H1 (cell line): ENCODE results near the gene PLEKHN1. TPM values are rescaled to one million over a fixed set of nuclear protein-coding genes. Genes with fewer than 3 reads are reported as not detected.

Experiments used
- CTCF ChIA-PET: fragments of 300-600 bp; sonication (Branson Sonifier 250); formaldehyde crosslinking; loops from one replicate; lab custom pipeline; 2021; ENCODE audit not compliant: partially characterized antibody; lab: Charles Lee
- POLR2A ChIA-PET: fragments of 300-600 bp; sonication (Branson Sonifier 250); formaldehyde crosslinking; loops from one replicate; lab custom pipeline; 2021; ENCODE audit warnings: inconsistent platforms; ENCODE audit not compliant: partially characterized antibody; lab: Charles Lee
- DNase-seq, 2 experiments: peaks; one replicate each; pipeline versions ENCODE4 v3.0.0 to v3.0.0-alpha.2; 2010 to 2022; ENCODE audit warnings: low spot score in 2 of 2, low read depth in 1 of 2, mixed read lengths in 1 of 2
- FAIRE-seq: peaks from 2 replicates; lab custom pipeline; 2011; peaks lifted over from hg19 to GRCh38; lab: Jason Lieb, UNC
- H2AFZ ChIP-seq: 2 replicates; pipeline ENCODE4 v1.8.1; 2012; ENCODE audit warnings: low read length, inconsistent platforms
- H2AK5ac ChIP-seq: 2 replicates; pipeline ENCODE4 v1.6.1; 2013; ENCODE audit warnings: low read depth, low read length
- H2BK120ac ChIP-seq: replicated peaks from 2 replicates; pipeline ENCODE3; 2013; ENCODE audit warnings: low read depth, low read length, inconsistent platforms
- H2BK12ac ChIP-seq: 2 replicates; pipeline ENCODE4 v1.6.1; 2013; ENCODE audit warnings: low read depth, low read length
- H2BK15ac ChIP-seq: 2 replicates; pipeline ENCODE4 v1.6.1; 2013; ENCODE audit warnings: low read length
- H2BK20ac ChIP-seq: 2 replicates; pipeline ENCODE4 v1.6.1; 2013; ENCODE audit warnings: low read length
- H2BK5ac ChIP-seq: 2 replicates; pipeline ENCODE4 v1.6.1; 2013; ENCODE audit warnings: low read depth, low read length
- H3K14ac ChIP-seq: 2 replicates; pipeline ENCODE4 v1.6.1; 2013; ENCODE audit warnings: inconsistent platforms; ENCODE audit not compliant: insufficient read length
- H3K18ac ChIP-seq: 2 replicates; pipeline ENCODE4 v1.6.1; 2013; ENCODE audit warnings: low read length; ENCODE audit errors: extremely low read depth
- H3K23ac ChIP-seq: 2 replicates; pipeline ENCODE4 v1.6.1; 2013; ENCODE audit warnings: inconsistent platforms; ENCODE audit not compliant: insufficient read length
- H3K23me2 ChIP-seq: 2 replicates; pipeline ENCODE4 v1.6.1; 2013; ENCODE audit warnings: low read depth, low read length
- H3K27ac ChIP-seq: 2 replicates; pipeline ENCODE4 v1.6.1; 2011; ENCODE audit warnings: low read depth, low read length, inconsistent platforms
- H3K27me3 ChIP-seq, 4 experiments: replicated peaks in 1 of 4; 1 replicate in 1 of 4; 2 replicates in 3 of 4; pipeline versions ENCODE4 v1.6.1 to v1.8.1; 2011 to 2013; ENCODE audit warnings: low read length in 3 of 4, mild to moderate bottlenecking in 3 of 4, inconsistent platforms in 2 of 4, mixed read lengths in 2 of 4, moderate library complexity in 1 of 4; ENCODE audit not compliant: control insufficient read depth in 3 of 4, insufficient read depth in 3 of 4; ENCODE audit errors: extremely low read depth in 1 of 4
- H3K36me3 ChIP-seq, 4 experiments: 2 replicates each; pipeline versions ENCODE4 v1.6.1 to v1.8.1; 2011 to 2013; ENCODE audit warnings: mild to moderate bottlenecking in 4 of 4, low read length in 3 of 4, moderate library complexity in 2 of 4, control low read depth in 1 of 4, inconsistent platforms in 1 of 4; ENCODE audit not compliant: insufficient read depth in 4 of 4, control insufficient read depth in 2 of 4
- H3K4ac ChIP-seq: replicated peaks from 2 replicates; pipeline ENCODE3; 2013; ENCODE audit warnings: low read length, low read depth, mixed read lengths, inconsistent platforms; ENCODE audit not compliant: insufficient read length
- H3K4me1 ChIP-seq, 4 experiments: replicated peaks in 1 of 4; 1 replicate in 1 of 4; 2 replicates in 3 of 4; pipeline versions ENCODE4 v1.6.1 to v1.8.1; 2011 to 2013; ENCODE audit warnings: low read length in 3 of 4, inconsistent platforms in 2 of 4, mixed read lengths in 1 of 4; ENCODE audit not compliant: insufficient read depth in 4 of 4, control insufficient read depth in 3 of 4
- H3K4me2 ChIP-seq, 2 experiments: 2 replicates each; pipeline versions ENCODE4 v1.6.1 to v1.8.1; 2011 to 2013; ENCODE audit warnings: low read depth in 2 of 2, low read length in 2 of 2, control low read depth in 1 of 2, inconsistent platforms in 1 of 2, mild to moderate bottlenecking in 1 of 2; ENCODE audit not compliant: insufficient read depth in 1 of 2
- H3K4me3 ChIP-seq, 4 experiments: fragments of 200-600, 300-600 bp in 1 of 4; sonication (generic), shearing (Covaris generic), sonication (Bioruptor Twin) in 1 of 4; 2 replicates each; pipeline versions ENCODE4 v1.5.1 to v1.8.1; 2011 to 2016; ENCODE audit warnings: low read length in 4 of 4, low read depth in 3 of 4, control low read depth in 2 of 4, inconsistent platforms in 2 of 4, mild to moderate bottlenecking in 2 of 4, mixed read lengths in 1 of 4, moderate library complexity in 1 of 4; ENCODE audit not compliant: insufficient read depth in 2 of 4; ENCODE audit errors: extremely low read depth in 1 of 4
- H3K56ac ChIP-seq: replicated peaks from 2 replicates; pipeline ENCODE3; 2013; ENCODE audit warnings: low read depth, mild to moderate bottlenecking, mixed read lengths, low read length, inconsistent platforms; ENCODE audit not compliant: insufficient read length
- H3K79me1 ChIP-seq: 2 replicates; pipeline ENCODE4 v1.6.1; 2013; ENCODE audit warnings: low read depth, low read length, control low read depth
- H3K79me2 ChIP-seq, 2 experiments: 2 replicates each; pipeline versions ENCODE4 v1.6.1 to v1.8.1; 2012 to 2013; ENCODE audit warnings: low read length in 2 of 2, mild to moderate bottlenecking in 2 of 2, inconsistent platforms in 1 of 2; ENCODE audit not compliant: insufficient read depth in 2 of 2, control insufficient read depth in 1 of 2
- H3K9ac ChIP-seq, 4 experiments: replicated peaks in 1 of 4; 1 replicate in 1 of 4; 2 replicates in 3 of 4; pipeline versions ENCODE4 v1.6.1 to v1.8.1; 2011 to 2013; ENCODE audit warnings: low read depth in 3 of 4, low read length in 3 of 4, control low read depth in 2 of 4, mild to moderate bottlenecking in 2 of 4, moderate library complexity in 2 of 4, inconsistent platforms in 1 of 4; ENCODE audit errors: extremely low read depth in 1 of 4
- H3K9me3 ChIP-seq, 2 experiments: 2 replicates each; pipeline versions ENCODE4 v1.6.1 to v1.8.1; 2012 to 2013; ENCODE audit warnings: mild to moderate bottlenecking in 2 of 2, moderate library complexity in 2 of 2, control low read depth in 1 of 2, inconsistent platforms in 1 of 2, low read depth in 1 of 2, low read length in 1 of 2, mixed read lengths in 1 of 2; ENCODE audit not compliant: insufficient read depth in 2 of 2
- H4K20me1 ChIP-seq, 2 experiments: replicated peaks in 1 of 2; 2 replicates each; pipeline versions ENCODE3 to v1.8.1; 2011 to 2013; ENCODE audit warnings: inconsistent platforms in 2 of 2, low read length in 2 of 2, mild to moderate bottlenecking in 1 of 2; ENCODE audit not compliant: insufficient read depth in 2 of 2, control insufficient read depth in 1 of 2
- H4K5ac ChIP-seq: 2 replicates; pipeline ENCODE4 v1.6.1; 2013; ENCODE audit warnings: low read length, low read depth, mixed read lengths, inconsistent platforms; ENCODE audit not compliant: insufficient read length
- H4K8ac ChIP-seq: 2 replicates; pipeline ENCODE4 v1.8.0; 2013; ENCODE audit warnings: mild to moderate bottlenecking, moderate library complexity, low read length, inconsistent platforms; ENCODE audit not compliant: insufficient read depth; ENCODE audit errors: extremely low read depth
- H4K91ac ChIP-seq: replicated peaks from 2 replicates; pipeline ENCODE3; 2013; ENCODE audit warnings: low read length, mixed read lengths, inconsistent platforms; ENCODE audit not compliant: insufficient read length
- POU5F1 ChIP-seq: IDR thresholded peaks from 2 replicates; pipeline ENCODE4 v1.6.1; 2011; ENCODE audit warnings: low read depth, mild to moderate bottlenecking, low read length, moderate library complexity
- TAF1 ChIP-seq: IDR thresholded peaks from 2 replicates; pipeline ENCODE4 v1.6.1; 2011; ENCODE audit warnings: mild to moderate bottlenecking, low read depth, low read length
- YY1 ChIP-seq: IDR thresholded peaks from 2 replicates; pipeline ENCODE4 v1.6.1; 2011; ENCODE audit warnings: low read depth, mild to moderate bottlenecking, low read length
- WGBS, 2 experiments: shearing (Covaris generic) in 1 of 2; methylation state at CpG; one replicate each; pipeline versions ENCODE4 v1.1.6 to v1.1.7; 2013 to 2015; ENCODE audit warnings: low lambda C conversion rate in 2 of 2, mixed read lengths in 2 of 2, inconsistent platforms in 1 of 2, low coverage in 1 of 2, missing lambda C conversion rate in 1 of 2; ENCODE audit not compliant: insufficient replicate concordance in 2 of 2, insufficient coverage in 1 of 2, insufficient read length in 1 of 2; ENCODE audit errors: extremely low coverage in 1 of 2, missing lambda C conversion rate in 1 of 2; 5-methylcytosine and 5-hydroxymethylcytosine counted together
- polyA plus RNA-seq, 7 experiments: library from polyadenylated mRNA; depleted of rRNA in 3 of 7; stranded (reverse) in 5 of 7; unstranded in 2 of 7; fragments of >200 nt in 5 of 7; fragments of 200-250 nt in 2 of 7; gene quantifications; 1 replicate in 5 of 7; 2 replicates in 1 of 7; 4 replicates in 1 of 7; pipeline versions ENCODE4 v1.2.1 to v1.2.3, GENCODE V29; 2011 to 2013; ENCODE audit warnings: missing spikeins in 2 of 7, mixed read lengths in 2 of 7
- total RNA-seq: library from RNA; stranded (reverse); fragmentation: NEBNext Ultra II Directional; extraction: Animal tissue kit (Norgen Biotek cat#: 25700); gene quantifications from 2 replicates; pipeline ENCODE4 v1.2.1, GENCODE V29; 2021

Gene PLEKHN1
- total and polyA plus RNA-seq, 2 of the 8 experiments (the other 6 are each of a cell fraction or from before 2014, with no cell fraction given), result 0.39 to 1.5 TPM

- Histone ChIP-seq H4K91ac (peak overlapping the region; percentile 68), H4K8ac (peak overlapping the region; percentile 97; the same call in 1 of the 2 replicates), H3K27ac (peak overlapping the region; percentile 61; the same call in 1 of the 2 replicates), H3K9ac (peak overlapping the region in 2 of 4 experiments; percentile 60 to 62; a peak in 2 of 7 replicates), H3K14ac (no peak overlapping the region), H3K56ac (peak overlapping the region; percentile 5), H3K9me3 (no peaks in the 10 kb centered on the region), H3K4me2 (peak overlapping the region; percentile 76 to 98), H2BK5ac (peak overlapping the region; percentile 92), H3K4ac (peak overlapping the region; percentile 60), H3K4me3 (peak overlapping the region; percentile 37 to 64 (median 59); a peak in 7 of 8 replicates), H2BK120ac (no peak overlapping the region), H4K5ac (no peak overlapping the region), H4K20me1 (no peaks in the 10 kb centered on the region), H2AFZ (no peak overlapping the region), H2BK12ac (peak overlapping the region; percentile 99), H2BK20ac (peak overlapping the region; percentile 98; the same call in 1 of the 2 replicates), H3K79me1 (no peaks in the 10 kb centered on the region), H3K36me3 (no peaks in the 10 kb centered on the region), H3K27me3 (peaks cover 0 to 3% (median 0%) of the 10 kb centered on the region in 4 experiments; a peak in 2 of 7 replicates), H2AK5ac (peak overlapping the region; percentile 69; the same call in 1 of the 2 replicates), H3K23ac (no peak overlapping the region), H2BK15ac (peak overlapping the region; percentile 99), H3K18ac (peak overlapping the region; percentile 90), H3K23me2 (peaks cover 6% of the 10 kb centered on the region), H3K4me1 (peaks cover 0 to 21% (median 15%) of the 10 kb centered on the region in 4 experiments; a peak in 6 of 7 replicates), H3K79me2 (no peaks in the 10 kb centered on the region)
- WGBS, 2 experiments, result 76% methylated on average over 37 of the region's 41 CpGs; no CpG with 5 or more reads in 1 of the 2 experiments
- TF ChIP-seq POU5F1, result no peak
- peak; percentile 45; the same call in 1 of the 2 replicates for TF ChIP-seq YY1
- no peak for TF ChIP-seq TAF1
- FAIRE-seq, result no peak
- peak in 1 of 2 experiments; percentile 63 for DNase-seq
- ChIA-PET POLR2A (interaction anchor here (0.8 to 14.9 kb wide), 13 partner anchors 8 to 150 kb away, joined by 3 to 245 read pairs (median 5); partner anchors contain the start of gene HES4), CTCF (interaction anchor here (0.5 to 7.8 kb wide), 18 partner anchors 9 to 1137 kb away, joined by 3 to 74 read pairs (median 6); partner anchors contain the start of genes HES4 and PERM1)
Measured at GRCh38 chr1:1013922-1014648, 47.8 kb downstream of the PLEKHN1 start.
